CD4-positive, alpha-beta T cell treated with Interleukin-15 for 4 hours (primary cell): ENCODE results near the gene HIVEP3.

Experiments
- DNase-seq: peaks from one replicate; pipeline ENCODE4 v3.0.0-alpha.2; 2020; ENCODE audit warnings: low spot score

The HIVEP3 gene

GRCh38 chr1:41731516-41732030 lies 187.1 kb downstream of the HIVEP3 start:
- no peak for DNase-seq

- no peak for DNase-seq
Measured at GRCh38 chr1:41730806-41731205, 187.9 kb downstream of the HIVEP3 start.

GRCh38 chr1:41728403-41729202 lies 190.1 kb downstream of the HIVEP3 start:
- peak; percentile 48 for DNase-seq

GRCh38 chr1:41727749-41728115 lies 191.0 kb downstream of the HIVEP3 start:
- DNase-seq = no peak

- no peak for DNase-seq
Measured at GRCh38 chr1:41726899-41727748, 191.6 kb downstream of the HIVEP3 start.

GRCh38 chr1:41726292-41726691 lies 192.4 kb downstream of the HIVEP3 start:
- DNase-seq = no peak

GRCh38 chr1:41724926-41725325 lies 193.8 kb downstream of the HIVEP3 start:
- no peak for DNase-seq

GRCh38 chr1:41724248-41724647 lies 194.5 kb downstream of the HIVEP3 start:
- no peak for DNase-seq

- DNase-seq = no peak
Measured at GRCh38 chr1:41723786-41724185, 194.9 kb downstream of the HIVEP3 start.

- no peak for DNase-seq
Measured at GRCh38 chr1:41722184-41722583, 196.5 kb downstream of the HIVEP3 start.

- no peak for DNase-seq
Measured at GRCh38 chr1:41720861-41721410, 197.8 kb downstream of the HIVEP3 start.

GRCh38 chr1:41719590-41719989 lies 199.1 kb downstream of the HIVEP3 start:
- DNase-seq = no peak

- no peak for DNase-seq
Measured at GRCh38 chr1:41719128-41719527, 199.6 kb downstream of the HIVEP3 start.

- no peak for DNase-seq
Measured at GRCh38 chr1:41718497-41718896, 200.2 kb downstream of the HIVEP3 start.

GRCh38 chr1:41716188-41717130 lies 202.3 kb downstream of the HIVEP3 start:
- DNase-seq = no peak

GRCh38 chr1:41715441-41716095 lies 203.2 kb downstream of the HIVEP3 start:
- DNase-seq = no peak

GRCh38 chr1:41714638-41715389 lies 203.9 kb downstream of the HIVEP3 start:
- DNase-seq = no peak

- no peak for DNase-seq
Measured at GRCh38 chr1:41713557-41714327, 205.0 kb downstream of the HIVEP3 start.

GRCh38 chr1:41713141-41713540 lies 205.6 kb downstream of the HIVEP3 start:
- DNase-seq = no peak

- DNase-seq = no peak
Measured at GRCh38 chr1:41712695-41713094, 206.0 kb downstream of the HIVEP3 start.
